Embryonic facial prominence (tissue), 1 donor: Measurements from ENCODE around the gene CIC.
"Not testable (repeated sequence)": the region's sequence is repeated elsewhere in the genome, so short reads cannot be mapped to it uniquely, and the experiment has no call there.

Source experiments
- DNase-seq: peaks from one replicate; pipeline ENCODE4 v3.0.0-alpha.2; 2016; ENCODE audit errors: extremely low spot score

CIC gene

DNA sequence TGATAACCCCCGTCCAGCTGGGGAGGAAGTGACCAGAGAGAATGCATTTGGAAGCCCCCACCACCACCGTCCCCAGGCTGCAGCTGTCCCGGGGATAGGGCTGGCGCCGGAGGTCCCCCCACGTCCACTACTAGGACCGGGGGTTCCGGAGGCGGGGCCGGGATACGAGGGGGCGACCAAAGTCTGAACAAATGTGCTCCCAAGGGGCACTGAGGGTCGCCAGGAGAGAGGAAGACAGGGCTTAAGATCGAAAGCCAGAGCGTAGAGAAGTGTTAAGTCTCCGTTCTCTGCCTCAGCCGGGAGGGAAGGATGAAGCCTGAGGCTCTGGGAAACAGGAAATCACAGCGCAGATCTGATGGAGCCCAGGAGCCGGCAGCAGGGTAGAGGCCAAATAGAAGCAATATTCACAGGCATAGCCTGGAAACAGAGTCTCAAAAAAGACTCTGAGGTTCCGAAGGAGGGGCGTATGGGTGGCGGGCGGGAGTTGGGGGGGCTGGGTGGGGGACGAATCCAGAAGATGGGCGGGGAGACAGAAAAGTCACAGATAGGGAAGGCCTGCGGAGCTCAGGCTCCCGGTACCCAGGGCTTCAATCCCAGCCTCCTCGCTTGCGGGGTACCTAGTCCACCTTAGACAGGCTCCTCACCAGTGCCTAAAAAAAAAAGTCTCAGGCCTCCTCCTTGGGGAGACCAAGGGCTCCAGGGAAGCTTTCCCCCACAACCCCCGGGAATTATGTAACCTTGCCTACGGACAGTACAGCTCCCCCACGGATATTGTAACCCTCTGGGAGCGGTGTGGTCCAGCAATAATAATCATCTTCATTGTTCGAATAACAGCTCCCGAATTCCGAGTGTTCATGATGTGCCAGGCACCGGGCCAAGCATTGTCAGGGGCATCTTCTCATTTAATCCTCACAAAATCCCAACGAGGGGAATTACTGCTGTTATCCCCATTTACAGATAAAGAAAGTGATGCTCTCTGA lies 13.0 kb upstream of the CIC start:
- peak; percentile 5 for DNase-seq

DNA sequence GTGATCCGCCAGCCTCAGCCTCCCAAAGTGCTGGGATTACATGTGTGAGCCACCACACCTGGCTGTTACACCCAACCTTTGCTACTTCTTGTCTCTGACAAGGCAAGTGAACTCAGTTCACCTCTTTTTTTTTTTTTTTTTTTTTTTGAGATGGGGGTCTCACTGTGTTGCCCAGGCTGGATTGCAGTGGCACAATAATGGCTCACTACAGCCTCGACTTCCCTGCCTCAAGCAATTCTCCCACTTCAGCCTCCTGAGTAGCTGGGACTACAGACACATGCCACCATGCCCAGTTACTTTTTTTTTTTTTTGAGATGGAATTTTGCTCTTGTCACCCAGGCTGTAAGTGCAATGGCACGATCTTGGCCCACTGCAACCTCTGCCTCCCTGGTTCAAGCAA lies 11.2 kb upstream of the CIC start:
- not testable (repeated sequence) for DNase-seq

- DNase-seq, result no peak
Observed at GRCh38 chr19:42261763-42262162, 7.3 kb upstream of the CIC start.

- not testable (repeated sequence) for DNase-seq
Observed at GRCh38 chr19:42266105-42266504, 2.9 kb upstream of the CIC start.

- DNase-seq, result not testable (repeated sequence)
Observed at GRCh38 chr19:42266928-42267603, 2.0 kb upstream of the CIC start.

- no peak for DNase-seq
Observed at GRCh38 chr19:42267644-42268141, 1.4 kb upstream of the CIC start.

DNA sequence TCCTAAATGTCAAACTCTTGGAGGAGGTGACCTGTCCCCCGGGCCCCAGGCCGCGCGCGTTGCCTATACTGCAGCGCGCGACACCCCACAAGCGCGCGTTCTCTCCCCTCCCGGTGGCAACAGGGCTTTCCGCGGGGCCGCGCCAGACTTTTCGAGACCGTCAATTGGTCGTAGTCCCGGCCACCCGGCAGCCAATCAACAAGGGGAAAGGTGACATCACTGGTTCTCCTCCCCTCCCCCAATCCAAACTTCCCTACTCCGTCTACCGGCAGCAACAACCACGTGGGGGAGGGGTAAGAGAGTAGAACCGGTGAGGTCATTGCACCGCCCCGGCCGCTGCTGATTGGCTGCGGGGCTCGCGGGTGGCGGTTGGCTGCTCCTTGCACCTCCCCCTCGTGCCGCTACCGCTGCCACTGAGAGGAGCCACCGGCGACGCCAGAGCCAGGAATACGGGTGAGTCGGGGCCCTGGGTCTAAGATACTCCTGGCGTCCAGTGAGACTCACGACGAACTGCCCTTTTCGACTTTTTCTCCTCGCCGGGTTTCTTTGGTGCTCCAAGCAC lies 829 bp upstream of the CIC start:
- peak; percentile 100 for DNase-seq

DNA sequence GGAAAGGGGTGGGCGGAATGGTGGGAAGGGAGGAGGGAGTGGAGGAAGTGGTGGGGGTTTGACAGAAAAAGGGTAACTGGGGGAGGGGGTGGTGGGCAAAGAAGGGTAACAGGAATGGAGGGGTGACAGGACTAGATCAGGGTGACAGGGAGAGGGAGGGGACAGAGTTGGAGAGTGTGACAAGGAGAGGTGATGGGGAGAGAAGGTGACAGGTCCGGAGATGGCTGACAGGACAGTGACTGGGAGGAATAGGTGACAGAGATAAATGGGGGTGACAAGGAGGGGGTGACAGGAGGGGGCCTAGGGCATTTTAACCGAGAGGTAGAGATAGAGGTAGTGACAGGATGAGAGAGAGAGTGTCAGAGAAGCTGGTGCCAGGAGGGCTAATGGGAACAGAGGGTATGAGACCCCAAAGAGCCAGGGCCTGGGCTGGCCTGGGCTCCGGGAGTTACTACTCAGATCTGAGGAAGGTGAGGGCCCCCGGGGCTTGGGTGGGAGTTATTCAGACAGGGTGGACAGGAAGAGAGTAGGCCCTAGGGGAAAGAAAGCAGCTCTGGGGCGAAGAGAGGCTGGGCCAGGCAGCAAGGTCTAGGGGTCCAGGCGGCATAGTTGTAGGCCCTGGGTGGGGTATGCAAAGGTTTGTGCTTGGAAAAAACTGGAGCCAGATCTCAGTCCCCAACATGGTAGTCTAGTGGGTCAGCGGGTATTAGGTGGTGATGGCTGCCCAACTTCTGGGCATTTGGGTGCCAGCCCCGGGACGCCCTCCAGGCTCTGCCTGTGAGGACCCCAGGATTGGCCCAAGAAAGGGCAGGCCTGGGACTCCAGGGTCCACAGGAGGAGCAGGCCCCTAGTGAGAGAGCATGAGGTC lies 660 bp downstream of the CIC start:
- no peak for DNase-seq

DNA sequence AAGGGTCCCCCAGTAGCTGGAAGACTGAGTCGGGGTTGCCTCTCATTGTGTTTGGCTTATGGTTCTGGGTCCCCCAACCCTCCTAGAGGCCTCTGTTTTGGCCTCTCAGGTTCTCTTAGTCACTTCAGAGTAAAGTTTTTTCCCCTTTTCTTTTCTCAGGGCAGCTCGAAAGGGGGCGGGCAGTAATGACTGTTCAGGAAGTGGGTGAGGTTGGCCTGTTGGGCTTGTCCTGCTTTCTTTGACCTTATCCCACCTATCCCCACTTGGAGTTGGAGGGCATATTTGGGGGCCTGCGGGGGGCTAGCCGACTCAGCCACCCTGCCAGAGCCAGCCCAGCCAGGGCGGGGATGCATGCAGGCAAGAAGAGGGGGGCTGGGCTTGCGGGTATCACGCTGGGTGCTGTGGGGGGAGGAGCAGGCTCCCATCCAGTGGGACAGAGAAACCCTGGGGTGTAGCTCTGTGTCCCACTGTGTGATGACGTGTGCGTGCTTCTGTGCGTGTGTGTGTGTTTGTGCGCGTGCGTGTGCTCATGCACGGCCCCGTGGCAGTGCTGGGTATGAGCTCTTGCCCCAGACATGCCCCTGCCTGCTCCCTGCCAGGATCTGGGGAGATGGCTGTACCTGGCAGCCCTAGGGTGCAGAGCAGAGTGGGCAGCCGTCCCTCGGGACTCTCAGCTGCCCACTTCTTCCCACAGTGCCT lies 1.4 kb downstream of the CIC start:
- no peak for DNase-seq

DNA sequence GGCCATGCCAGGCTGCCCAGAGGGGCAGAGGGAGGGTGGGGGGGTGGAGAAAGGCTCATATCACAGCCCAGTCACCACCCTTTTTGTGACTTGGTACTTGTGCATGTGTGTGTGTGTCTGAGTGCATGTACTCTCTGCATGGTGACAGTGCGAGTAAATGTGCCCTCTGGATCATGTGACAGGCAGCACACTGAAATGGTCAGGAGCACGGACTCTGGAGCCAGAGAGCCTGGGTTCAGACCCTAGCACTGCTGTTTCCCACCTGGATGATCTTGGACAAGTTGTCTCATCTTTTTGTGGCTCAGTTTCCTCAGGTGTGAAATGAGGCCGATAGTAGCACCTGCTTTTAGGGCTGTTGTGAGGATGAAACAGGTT lies 2.0 kb downstream of the CIC start:
- no peak for DNase-seq

DNA sequence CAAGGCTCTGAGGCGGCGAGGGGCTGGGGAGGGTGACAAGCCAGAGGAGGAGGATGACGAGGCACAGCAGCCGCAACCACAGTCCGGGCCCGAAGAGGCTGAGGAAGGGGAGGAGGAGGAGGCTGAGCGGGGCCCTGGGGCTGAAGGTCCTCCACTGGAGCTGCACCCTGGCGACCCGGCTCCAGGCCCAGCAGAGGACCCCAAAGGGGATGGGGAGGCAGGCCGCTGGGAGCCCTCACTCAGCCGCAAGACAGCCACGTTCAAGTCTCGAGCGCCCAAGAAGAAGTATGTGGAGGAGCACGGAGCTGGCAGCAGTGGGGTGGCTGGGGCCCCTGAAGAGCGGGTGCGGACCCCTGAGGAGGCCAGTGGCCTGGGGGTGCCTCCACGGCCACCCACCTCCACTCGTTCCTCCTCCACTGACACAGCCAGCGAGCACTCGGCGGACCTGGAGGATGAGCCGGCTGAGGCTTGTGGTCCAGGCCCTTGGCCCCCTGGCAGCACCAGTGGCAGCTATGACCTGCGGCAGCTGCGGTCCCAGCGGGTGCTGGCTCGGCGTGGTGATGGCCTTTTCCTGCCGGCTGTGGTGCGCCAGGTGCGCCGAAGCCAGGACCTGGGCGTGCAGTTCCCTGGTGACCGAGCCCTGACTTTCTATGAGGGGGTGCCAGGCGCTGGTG lies 2.9 kb downstream of the CIC start:
- no peak for DNase-seq

DNA sequence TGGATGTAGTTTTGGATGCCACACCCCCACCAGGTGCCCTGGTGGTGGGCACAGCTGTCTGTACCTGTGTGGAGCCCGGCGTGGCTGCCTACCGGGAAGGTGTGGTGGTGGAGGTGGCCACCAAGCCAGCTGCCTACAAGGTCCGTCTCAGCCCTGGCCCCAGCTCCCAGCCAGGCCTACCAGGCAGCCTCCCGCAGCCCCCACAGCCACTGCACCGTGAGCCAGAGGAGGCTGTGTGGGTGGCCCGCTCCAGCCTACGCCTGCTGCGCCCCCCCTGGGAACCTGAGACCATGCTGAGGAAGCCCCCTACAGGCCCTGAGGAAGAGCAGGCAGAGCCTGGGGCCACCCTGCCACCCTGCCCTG lies 3.5 kb downstream of the CIC start:
- no peak for DNase-seq

DNA sequence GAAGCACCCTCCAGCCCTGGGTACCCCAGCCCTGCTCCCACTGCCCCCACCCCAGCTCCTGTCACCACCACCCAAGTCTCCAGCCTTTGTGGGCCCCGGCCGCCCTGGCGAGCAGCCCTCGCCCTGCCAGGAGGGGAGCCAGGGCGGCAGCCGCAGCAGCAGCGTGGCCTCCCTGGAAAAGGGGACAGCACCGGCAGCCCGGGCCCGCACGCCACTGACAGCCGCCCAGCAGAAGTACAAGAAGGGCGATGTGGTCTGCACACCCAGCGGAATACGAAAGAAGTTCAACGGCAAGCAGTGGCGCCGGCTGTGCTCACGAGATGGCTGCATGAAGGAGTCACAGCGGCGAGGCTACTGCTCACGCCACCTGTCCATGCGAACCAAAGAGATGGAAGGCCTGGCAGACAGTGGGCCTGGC lies 3.9 kb downstream of the CIC start:
- DNase-seq, result no peak

GRCh38 chr19:42273407-42274064 lies 4.5 kb downstream of the CIC start:
- no peak for DNase-seq

- no peak for DNase-seq
Observed at GRCh38 chr19:42274065-42274682, 5.1 kb downstream of the CIC start.

DNA sequence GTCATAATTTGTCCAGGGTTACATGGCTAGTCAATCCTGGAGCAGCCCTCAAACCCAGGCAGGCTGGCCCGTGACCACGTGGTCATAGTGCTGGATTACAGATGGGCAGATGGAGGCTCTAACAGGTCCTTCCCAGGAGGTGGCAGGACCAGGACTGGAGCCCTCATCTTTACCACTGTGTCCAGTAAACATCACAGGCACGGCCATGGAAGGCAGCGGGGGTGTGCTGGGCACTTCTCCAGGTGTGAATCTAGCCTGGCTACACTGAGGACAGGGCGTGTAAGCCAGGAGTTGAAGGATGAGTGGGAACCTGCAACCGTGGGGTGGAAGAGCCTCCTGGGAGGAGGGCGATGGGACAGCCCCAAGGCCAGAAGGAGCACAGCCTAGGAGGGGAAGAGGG lies 6.1 kb downstream of the CIC start:
- peak; percentile 2 for DNase-seq

DNA sequence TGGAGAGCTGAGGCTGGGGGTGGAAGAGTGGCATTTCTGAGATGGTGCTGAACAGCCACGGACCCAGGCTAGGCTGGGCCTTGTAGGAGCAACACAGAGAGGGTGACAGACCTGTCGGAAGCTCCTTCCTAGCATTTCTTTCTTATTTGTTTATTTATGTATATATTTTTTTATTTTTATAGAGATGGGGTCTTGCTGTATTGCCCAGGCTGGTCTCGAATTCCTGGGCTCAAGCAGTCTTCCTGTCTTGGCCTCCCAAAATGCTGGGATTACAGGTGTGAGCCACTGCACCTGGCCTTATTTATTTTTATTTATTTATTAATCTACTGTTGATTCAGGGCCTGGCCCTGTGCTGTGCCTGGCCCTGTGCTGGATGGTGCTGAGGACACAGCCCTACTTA lies 6.5 kb downstream of the CIC start:
- no peak for DNase-seq

DNA sequence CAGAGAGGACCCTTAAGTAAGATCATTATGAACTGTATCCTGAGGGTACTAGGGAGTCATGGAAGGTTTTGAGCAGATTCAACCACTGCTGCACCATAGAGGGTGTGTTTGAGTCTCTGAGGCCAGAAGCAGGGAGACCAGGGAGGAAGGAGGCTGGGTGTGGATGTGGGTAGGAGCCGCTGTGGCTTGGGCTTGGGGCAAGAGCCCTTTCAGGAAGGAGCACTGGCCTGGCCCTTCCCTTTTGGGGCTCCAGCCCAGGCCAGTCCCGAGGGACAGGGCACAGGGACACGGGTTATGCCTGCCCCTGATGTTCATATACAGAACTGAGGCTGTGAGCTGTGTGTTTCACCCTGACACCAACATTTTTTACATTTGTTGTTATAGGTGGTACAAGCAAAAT lies 7.2 kb downstream of the CIC start:
- no peak for DNase-seq

DNA sequence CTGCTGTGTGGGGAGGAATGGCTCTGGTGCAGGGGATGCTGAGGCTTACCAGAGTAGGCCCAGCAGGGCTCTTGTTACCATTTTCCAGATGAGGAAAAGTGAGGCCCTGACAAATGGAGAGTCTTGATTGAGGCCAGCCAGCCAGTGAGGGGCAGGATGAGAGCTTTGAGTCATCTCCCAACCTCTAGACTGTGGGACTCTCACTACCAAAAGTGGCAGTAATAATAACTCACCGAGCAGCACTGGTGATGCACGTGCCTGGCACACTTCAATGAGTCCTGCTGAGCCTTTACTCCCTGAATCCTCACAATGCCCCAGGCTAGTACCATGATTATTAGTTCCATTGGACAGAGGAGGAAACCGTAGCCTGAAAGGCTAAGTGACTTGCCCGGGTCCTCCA lies 7.8 kb downstream of the CIC start:
- DNase-seq, result no peak
